ENCODE results near the gene CD274.
"Not testable (repeated sequence)": the region's sequence is repeated elsewhere in the genome, so short reads cannot be mapped to it uniquely, and the experiment has no call there.

Gene CD274

GRCh38 chr9:5459289-5459829 is 9.0 kb downstream of the CD274 start:
- DNase-seq (ENCODE audit: low spot score) = peak; percentile 42
- no peak for TF ChIP-seq CTCF (IDR thresholded peaks at IDR 0.05; ENCODE audit: extremely low read depth, missing control alignments)

- TF ChIP-seq CTCF (IDR thresholded peaks at IDR 0.05; ENCODE audit: extremely low read depth, missing control alignments) = no peak
- DNase-seq (ENCODE audit: low spot score) = no peak
Measured at GRCh38 chr9:5460157-5460556, 9.8 kb downstream of the CD274 start.

- not testable (repeated sequence) for DNase-seq (ENCODE audit: low spot score)
Measured at GRCh38 chr9:5464831-5465330, 14.5 kb downstream of the CD274 start.

- no peak for TF ChIP-seq CTCF (IDR thresholded peaks at IDR 0.05; ENCODE audit: extremely low read depth, missing control alignments)
- DNase-seq (ENCODE audit: low spot score) = no peak
Measured at GRCh38 chr9:5466005-5466404, 15.7 kb downstream of the CD274 start.

GRCh38 chr9:5466766-5467165 is 16.4 kb downstream of the CD274 start:
- no peak for DNase-seq (ENCODE audit: low spot score)

GRCh38 chr9:5468850-5469249 is 18.5 kb downstream of the CD274 start:
- no peak for DNase-seq (ENCODE audit: low spot score)
- TF ChIP-seq CTCF (IDR thresholded peaks at IDR 0.05; ENCODE audit: extremely low read depth, missing control alignments) = no peak

More at GRCh38 chr9:5466766-5467165, 16.4 kb downstream of the CD274 start:
- TF ChIP-seq CTCF (IDR thresholded peaks at IDR 0.05; ENCODE audit: extremely low read depth, missing control alignments) = no peak

GRCh38 chr9:5470122-5470521 is 19.8 kb downstream of the CD274 start:
- no peak for DNase-seq (ENCODE audit: low spot score)
- TF ChIP-seq CTCF (IDR thresholded peaks at IDR 0.05; ENCODE audit: extremely low read depth, missing control alignments) = no peak

GRCh38 chr9:5470816-5471215 is 20.5 kb downstream of the CD274 start:
- no peak for TF ChIP-seq CTCF (IDR thresholded peaks at IDR 0.05; ENCODE audit: extremely low read depth, missing control alignments)
- no peak for DNase-seq (ENCODE audit: low spot score)

- not testable (repeated sequence) for DNase-seq (ENCODE audit: low spot score)
Measured at GRCh38 chr9:5475611-5476010, 25.3 kb downstream of the CD274 start.

Data from GM20000 (cell line).